GM19397 (cell line): ENCODE data around the gene CFAP298.
"Not testable (repeated sequence)": the region's sequence is repeated elsewhere in the genome, so short reads cannot be mapped to it uniquely, and the experiment has no call there.

ENCODE experiments used
- ATAC-seq: cut with Tn5 transposase; IDR thresholded peaks from one replicate; pipeline ENCODE4 v1.9.1; 2021; ENCODE audit warnings: mild to moderate bottlenecking, moderate library complexity; ENCODE audit not compliant: unreplicated experiment

The CFAP298 gene

GRCh38 chr21:32569261-32570230, 42.6 kb downstream of the CFAP298 start:
- ATAC-seq, result peak; percentile 76

- ATAC-seq, result no peak
Measured at GRCh38 chr21:32567626-32568025, 44.6 kb downstream of the CFAP298 start.

GRCh38 chr21:32566741-32567389, 45.3 kb downstream of the CFAP298 start:
- ATAC-seq, result no peak

- no peak for ATAC-seq
Measured at GRCh38 chr21:32565856-32566465, 46.2 kb downstream of the CFAP298 start.

GRCh38 chr21:32562915-32563314, 49.3 kb downstream of the CFAP298 start:
- no peak for ATAC-seq

- no peak for ATAC-seq
Measured at GRCh38 chr21:32562426-32562825, 49.8 kb downstream of the CFAP298 start.

GRCh38 chr21:32561476-32561875, 50.7 kb downstream of the CFAP298 start:
- not testable (repeated sequence) for ATAC-seq

GRCh38 chr21:32560896-32561295, 51.3 kb downstream of the CFAP298 start:
- ATAC-seq, result no peak

GRCh38 chr21:32559006-32559610, 53.1 kb downstream of the CFAP298 start:
- no peak for ATAC-seq

GRCh38 chr21:32558106-32558505, 54.1 kb downstream of the CFAP298 start:
- ATAC-seq, result no peak

GRCh38 chr21:32554832-32555638, 57.1 kb downstream of the CFAP298 start:
- ATAC-seq, result no peak

- no peak for ATAC-seq
Measured at GRCh38 chr21:32549886-32550285, 62.3 kb downstream of the CFAP298 start.

- no peak for ATAC-seq
Measured at GRCh38 chr21:32549440-32549839, 62.7 kb downstream of the CFAP298 start.
